Effector CD4-positive, alpha-beta T cell (primary cell): ENCODE results near the gene M6PR.

ENCODE experiments used
- DNase-seq: peaks from one replicate; pipeline ENCODE4 v3.0.0-alpha.2; 2020
- total RNA-seq: gene quantifications from one replicate; lab custom pipeline; 2026; lab: John Stamatoyannopoulos, UW

M6PR gene
- total RNA-seq, result 80.5 reads per million, percentile 78 among the genes with 10 or more reads in this experiment

- peak; percentile 82 for DNase-seq
These were observed at the start of gene M6PR for GRCh38 chr12:8949342-8950220. Gene M6PR, minus strand, starts transcription at chr12:8949645. Its CDS starts 3,241 bp downstream, at chr12:8946404.

- no peak for DNase-seq
These were observed 47.4 kb upstream of the M6PR start for GRCh38 chr12:8996682-8997405.

GRCh38 chr12:8995021-8995775 is 45.8 kb upstream of the M6PR start:
- DNase-seq, result no peak

GRCh38 chr12:8993827-8994226 is 44.4 kb upstream of the M6PR start:
- no peak for DNase-seq

- peak; percentile 4 for DNase-seq
These were observed 42.2 kb upstream of the M6PR start for GRCh38 chr12:8991371-8992345.

GRCh38 chr12:8989413-8989812 is 40.0 kb upstream of the M6PR start, which contains the start of gene KLRG1:
Gene KLRG1, plus strand, starts transcription at chr12:8989546. Its CDS starts 90 bp downstream, at chr12:8989636.
- peak; percentile 5 for DNase-seq

GRCh38 chr12:8987685-8988084 is 38.2 kb upstream of the M6PR start:
- no peak for DNase-seq

- no peak for DNase-seq
These were observed 37.7 kb upstream of the M6PR start for GRCh38 chr12:8987163-8987562.

- no peak for DNase-seq
These were observed 35.8 kb upstream of the M6PR start for GRCh38 chr12:8985213-8985754.

- no peak for DNase-seq
These were observed 30.7 kb upstream of the M6PR start for GRCh38 chr12:8980137-8980536.

GRCh38 chr12:8970432-8970831 is 21.0 kb upstream of the M6PR start:
- DNase-seq, result no peak

- DNase-seq, result no peak
These were observed 20.5 kb upstream of the M6PR start for GRCh38 chr12:8969861-8970411.

- DNase-seq, result no peak
These were observed 19.3 kb upstream of the M6PR start for GRCh38 chr12:8968761-8969160.

- no peak for DNase-seq
These were observed 10.7 kb upstream of the M6PR start for GRCh38 chr12:8960176-8960575.

- no peak for DNase-seq
These were observed 8.6 kb upstream of the M6PR start for GRCh38 chr12:8958066-8958465.

- no peak for DNase-seq
These were observed 8.1 kb upstream of the M6PR start for GRCh38 chr12:8957561-8957960.

- DNase-seq, result no peak
These were observed 7.3 kb upstream of the M6PR start for GRCh38 chr12:8956772-8957171.

GRCh38 chr12:8956073-8956472 is 6.6 kb upstream of the M6PR start:
- DNase-seq, result no peak

GRCh38 chr12:8953773-8954402 is 4.4 kb upstream of the M6PR start:
- DNase-seq, result peak; percentile 48

GRCh38 chr12:8951744-8952143 is 2.3 kb upstream of the M6PR start:
- DNase-seq, result no peak
